ENCODE data around the gene IFT74.
"Not testable (repeated sequence)": the region's sequence is repeated elsewhere in the genome, so short reads cannot be mapped to it uniquely, and the experiment has no call there.

IFT74 gene

GRCh38 chr9:27085456-27085855 is 129.2 kb downstream of the IFT74 start:
- DNase-seq = no peak

- no peak for DNase-seq
These were observed 130.8 kb downstream of the IFT74 start for GRCh38 chr9:27086818-27087680.

GRCh38 chr9:27088981-27089380 is 132.8 kb downstream of the IFT74 start:
- no peak for DNase-seq

GRCh38 chr9:27089706-27090105 is 133.5 kb downstream of the IFT74 start:
- DNase-seq = no peak

- no peak for DNase-seq
These were observed 134.0 kb downstream of the IFT74 start for GRCh38 chr9:27090231-27090630.

- no peak for DNase-seq
These were observed 134.5 kb downstream of the IFT74 start for GRCh38 chr9:27090711-27091110.

- DNase-seq = not testable (repeated sequence)
These were observed 136.3 kb downstream of the IFT74 start for GRCh38 chr9:27092496-27092895.

- DNase-seq = not testable (repeated sequence)
These were observed 137.3 kb downstream of the IFT74 start for GRCh38 chr9:27093384-27094067.

GRCh38 chr9:27094640-27095298 is 138.6 kb downstream of the IFT74 start:
- no peak for DNase-seq

GRCh38 chr9:27107241-27107640 is 151.0 kb downstream of the IFT74 start:
- DNase-seq = no peak

- no peak for DNase-seq
These were observed 152.8 kb downstream of the IFT74 start, which contains the start of gene TEK for GRCh38 chr9:27108981-27109541. TEK (plus strand) TSS chr9:27109225; CDS start chr9:27109591, 366 bp downstream.

- DNase-seq = no peak
These were observed 153.4 kb downstream of the IFT74 start for GRCh38 chr9:27109621-27110020.

- DNase-seq = no peak
These were observed 154.0 kb downstream of the IFT74 start for GRCh38 chr9:27110181-27110580.

- no peak for DNase-seq
These were observed 156.0 kb downstream of the IFT74 start for GRCh38 chr9:27112235-27112634.
